Renal cortical epithelial cell (primary cell): ENCODE data around the gene NME4. TPM values are rescaled to one million over a fixed set of nuclear protein-coding genes. Genes with fewer than 3 reads are reported as not detected.
"Not testable (repeated sequence)": the region's sequence is repeated elsewhere in the genome, so short reads cannot be mapped to it uniquely, and the experiment has no call there.

Experiments
- DNase-seq: peaks from one replicate; pipeline ENCODE4 v3.0.0-alpha.2; 2011; ENCODE audit warnings: low read depth
- total RNA-seq: library from RNA; depleted of rRNA; stranded (reverse); fragments of >200 nt; gene quantifications from 2 replicates; pipeline ENCODE4 v1.2.3, GENCODE V29; 2014

Gene NME4
- total RNA-seq, 1 donor from 2014 or later = 27.6 TPM

GRCh38 chr16:377419-377951, 19.5 kb upstream of the NME4 start:
- no peak for DNase-seq

DNA sequence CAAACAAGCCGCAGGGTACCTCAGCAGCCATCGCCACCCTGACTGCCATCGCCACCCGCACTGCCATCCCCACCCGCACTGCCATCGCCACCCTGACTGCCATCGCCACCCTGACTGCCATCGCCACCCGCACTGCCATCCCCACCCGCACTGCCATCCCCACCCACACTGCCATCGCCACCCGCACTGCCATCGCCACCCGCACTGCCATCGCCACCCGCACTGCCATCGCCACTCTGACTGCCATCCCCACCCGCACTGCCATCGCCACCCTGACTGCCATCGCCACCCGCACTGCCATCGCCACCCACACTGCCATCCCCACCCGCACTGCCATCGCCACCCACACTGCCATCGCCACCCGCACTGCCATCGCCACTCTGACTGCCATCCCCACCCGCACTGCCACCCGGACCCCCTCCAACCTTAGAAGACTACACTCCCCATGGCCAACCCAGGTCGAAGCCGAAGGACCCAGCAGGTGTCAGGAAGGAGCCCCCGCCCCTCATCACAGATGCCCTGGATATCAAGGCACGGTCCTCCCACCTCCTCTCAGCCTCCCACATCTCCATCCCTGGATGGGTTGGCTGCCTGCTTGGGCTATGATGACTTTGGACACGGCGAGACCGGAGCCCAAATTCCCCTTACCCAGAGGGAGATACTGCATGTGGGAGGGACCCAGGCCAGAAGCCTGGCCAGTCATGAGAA, 18.7 kb upstream of the NME4 start:
- DNase-seq = not testable (repeated sequence)

- DNase-seq = no peak
Measured at GRCh38 chr16:378821-379182, 18.2 kb upstream of the NME4 start.

GRCh38 chr16:379183-379960, 17.6 kb upstream of the NME4 start:
- DNase-seq = peak; percentile 22

DNA sequence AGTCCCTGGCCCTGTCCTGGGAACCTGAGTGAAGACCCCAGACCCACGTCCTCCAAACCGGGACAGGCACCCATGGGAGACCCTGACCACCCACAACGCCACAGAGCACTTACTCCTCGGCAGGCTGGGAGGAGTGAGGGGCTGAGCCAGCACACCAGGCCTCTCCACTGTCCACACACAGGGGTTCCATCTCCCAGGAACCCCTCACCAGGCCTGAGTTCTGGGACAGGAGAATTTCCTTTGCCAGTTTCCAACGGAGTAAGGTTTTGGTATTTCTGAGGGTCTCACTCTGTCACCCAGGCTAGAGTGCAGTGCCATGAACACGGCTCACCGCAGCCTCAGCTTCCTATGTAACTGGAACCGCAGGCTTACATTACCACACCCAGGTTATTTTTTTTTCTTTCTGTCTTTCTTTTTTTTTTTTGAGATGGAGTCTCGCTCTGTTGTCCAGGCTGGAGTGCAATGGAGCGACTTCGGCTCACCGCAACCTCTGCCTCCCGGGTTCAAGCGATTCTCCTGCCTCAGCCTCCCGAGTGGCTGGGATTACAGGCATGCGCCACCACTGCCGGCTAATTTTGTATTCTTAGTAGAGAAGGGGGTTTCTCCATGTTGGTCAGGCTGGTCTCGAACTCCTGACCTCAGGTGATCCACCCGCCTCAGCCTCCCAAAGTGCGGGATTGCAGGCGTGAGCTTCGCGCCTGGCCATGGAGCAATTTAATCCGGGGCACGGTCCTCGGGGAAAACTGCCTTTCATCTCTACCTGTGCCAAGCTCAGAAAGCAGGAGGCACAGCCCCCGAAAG, 16.8 kb upstream of the NME4 start:
- no peak for DNase-seq

DNA sequence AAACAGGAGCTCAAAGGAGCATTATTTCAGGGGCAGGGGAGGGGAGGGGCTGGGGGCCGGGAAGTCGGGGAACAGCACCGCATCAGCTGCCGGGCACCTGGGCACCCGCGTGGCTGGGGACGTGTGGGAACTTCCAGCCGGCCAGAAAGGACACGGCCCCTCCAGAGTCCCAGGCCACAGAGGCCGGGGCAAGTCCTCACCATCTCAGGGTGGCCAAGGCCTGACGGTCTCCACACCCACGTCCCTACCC, 16.3 kb upstream of the NME4 start:
- DNase-seq = no peak

GRCh38 chr16:381012-381788, 15.8 kb upstream of the NME4 start:
- DNase-seq = no peak

- peak; percentile 15 for DNase-seq
Measured at GRCh38 chr16:381789-382717, 14.9 kb upstream of the NME4 start, which contains the start of gene PGAP6. Gene PGAP6 (minus strand): TSS chr16:381978. CDS start chr16:381821, 157 bp downstream.

- DNase-seq = peak; percentile 62
Measured at GRCh38 chr16:383326-384051, 13.5 kb upstream of the NME4 start.

- no peak for DNase-seq
Measured at GRCh38 chr16:386641-387156, 10.3 kb upstream of the NME4 start.

GRCh38 chr16:387761-388666, 9.0 kb upstream of the NME4 start:
- not testable (repeated sequence) for DNase-seq

DNA sequence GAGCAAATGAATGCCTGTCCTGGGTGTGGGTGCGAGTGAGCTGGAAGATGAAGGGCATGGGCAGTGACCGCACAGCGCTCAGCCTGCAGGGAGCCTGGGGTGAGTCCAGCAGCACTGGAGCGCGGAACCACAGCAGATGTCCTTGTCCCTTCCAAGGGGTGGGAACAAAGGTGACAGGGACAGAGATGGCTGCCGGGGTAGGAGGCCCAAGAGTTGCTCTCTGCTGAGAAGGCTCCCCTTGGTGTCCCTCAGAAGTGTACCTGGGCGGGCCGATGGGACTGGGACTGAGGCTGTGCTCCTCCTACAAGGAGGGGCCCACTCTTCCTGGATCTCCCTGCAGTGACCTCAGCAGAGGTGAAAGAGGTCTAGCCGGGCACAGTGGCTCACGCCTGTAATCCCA, 7.6 kb upstream of the NME4 start:
- no peak for DNase-seq

GRCh38 chr16:391885-392335, 5.1 kb upstream of the NME4 start:
- DNase-seq = peak; percentile 86

DNA sequence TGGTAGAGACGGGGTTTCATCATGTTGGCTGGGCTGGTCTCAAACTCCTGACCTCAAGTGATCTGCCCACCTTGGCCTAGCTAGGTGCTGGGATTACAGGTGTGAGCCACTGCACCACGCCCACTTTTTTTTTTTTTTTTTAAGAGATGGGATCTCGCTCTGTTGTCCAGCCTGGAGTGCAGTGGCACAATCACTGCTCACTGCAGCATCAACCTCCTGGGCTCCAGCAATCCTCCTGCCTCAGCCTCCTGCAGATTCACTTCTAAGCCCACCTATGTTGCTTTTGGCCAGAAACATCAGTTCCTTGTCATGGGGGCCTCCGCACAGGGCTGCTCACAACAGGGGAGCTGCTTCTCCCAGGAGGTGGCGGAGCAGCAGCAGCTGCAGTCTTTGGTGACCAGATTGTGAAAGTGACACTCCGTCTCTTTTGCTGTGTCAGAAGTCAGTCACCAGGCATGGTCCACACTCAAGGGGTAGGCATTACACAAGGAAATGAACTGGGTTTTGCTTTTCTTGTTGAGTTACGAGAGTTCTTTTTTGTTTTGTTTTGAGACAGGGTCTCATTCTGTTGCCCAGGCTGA, 4.5 kb upstream of the NME4 start:
- no peak for DNase-seq

- no peak for DNase-seq
Measured at GRCh38 chr16:396199-396598, 800 bp upstream of the NME4 start.

DNA sequence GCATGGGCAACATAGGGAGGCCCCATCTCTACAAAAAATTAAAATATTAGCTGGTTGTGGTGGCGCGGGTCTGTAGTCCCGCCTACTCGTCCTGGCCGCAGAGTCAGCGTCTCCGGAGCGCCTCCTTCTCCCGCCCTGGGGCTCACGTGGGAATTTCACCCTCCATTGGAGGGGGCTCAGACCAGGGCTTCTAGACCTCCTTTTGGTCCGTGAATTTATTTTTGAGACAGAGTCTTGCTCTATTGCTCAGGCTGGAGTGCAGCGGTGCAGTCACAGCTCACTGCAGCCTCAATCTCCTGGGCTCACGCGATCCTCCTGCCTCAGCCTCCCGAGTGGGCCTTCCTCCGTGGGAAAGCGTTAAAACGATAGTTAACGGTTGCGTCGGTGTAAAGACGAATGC, 394 bp upstream of the NME4 start:
- DNase-seq = no peak

- peak; percentile 22 for DNase-seq
Measured at GRCh38 chr16:397736-398332, 835 bp downstream of the NME4 start.
